ENCODE measurements around the gene PIKFYVE.
"Not testable (repeated sequence)": the region's sequence is repeated elsewhere in the genome, so short reads cannot be mapped to it uniquely, and the experiment has no call there.

The PIKFYVE gene

GRCh38 chr2:208363485-208363884, 97.4 kb downstream of the PIKFYVE start:
- DNase-seq (ENCODE audit: low read depth): no peak

- no peak for DNase-seq (ENCODE audit: low read depth)
These were observed 100.4 kb downstream of the PIKFYVE start for GRCh38 chr2:208366215-208367127.

- no peak for DNase-seq (ENCODE audit: low read depth)
These were observed 103.0 kb downstream of the PIKFYVE start for GRCh38 chr2:208369091-208369490.

- DNase-seq (ENCODE audit: low read depth): no peak
These were observed 105.0 kb downstream of the PIKFYVE start for GRCh38 chr2:208370881-208371633.

- DNase-seq (ENCODE audit: low read depth): no peak
These were observed 105.5 kb downstream of the PIKFYVE start for GRCh38 chr2:208371634-208371935.

- DNase-seq (ENCODE audit: low read depth): no peak
These were observed 107.5 kb downstream of the PIKFYVE start for GRCh38 chr2:208373460-208374089.

GRCh38 chr2:208375491-208376068, 109.5 kb downstream of the PIKFYVE start:
- no peak for DNase-seq (ENCODE audit: low read depth)

- DNase-seq (ENCODE audit: low read depth): not testable (repeated sequence)
These were observed 111.3 kb downstream of the PIKFYVE start for GRCh38 chr2:208377344-208377860.

- DNase-seq (ENCODE audit: low read depth): no peak
These were observed 113.1 kb downstream of the PIKFYVE start for GRCh38 chr2:208379192-208379591.

- no peak for DNase-seq (ENCODE audit: low read depth)
These were observed 118.6 kb downstream of the PIKFYVE start for GRCh38 chr2:208384637-208385036.

GRCh38 chr2:208386541-208386940, 120.5 kb downstream of the PIKFYVE start:
- DNase-seq (ENCODE audit: low read depth): no peak

GRCh38 chr2:208389940-208390339, 123.9 kb downstream of the PIKFYVE start:
- no peak for DNase-seq (ENCODE audit: low read depth)

- DNase-seq (ENCODE audit: low read depth): no peak
These were observed 126.2 kb downstream of the PIKFYVE start for GRCh38 chr2:208392300-208392699.

- DNase-seq (ENCODE audit: low read depth): not testable (repeated sequence)
These were observed 130.7 kb downstream of the PIKFYVE start for GRCh38 chr2:208396796-208397195.

GRCh38 chr2:208399201-208399600, 133.1 kb downstream of the PIKFYVE start:
- DNase-seq (ENCODE audit: low read depth): no peak

GRCh38 chr2:208406474-208407451, 140.7 kb downstream of the PIKFYVE start, which contains the start of gene PTH2R:
Gene PTH2R, plus strand, starts transcription at chr2:208406792. Its CDS starts 252 bp downstream, at chr2:208407044.
- no peak for DNase-seq (ENCODE audit: low read depth)

GRCh38 chr2:208407667-208408066, 141.6 kb downstream of the PIKFYVE start:
- DNase-seq (ENCODE audit: low read depth): no peak
